Subcutaneous adipose tissue (tissue), 4 donors: ENCODE data around the gene NOL6. TPM values are rescaled to one million over a fixed set of nuclear protein-coding genes. Genes with fewer than 3 reads are reported as not detected.

Source experiments
- total RNA-seq, 4 donors: library from RNA; depleted of rRNA; stranded (reverse); fragments of >200 nt; gene quantifications; one replicate each; pipeline ENCODE4 v1.1.0, GENCODE V29; 2016
- TF ChIP-seq, protein P1 (sequence below): fragments of 450-650 bp; IDR thresholded peaks from one replicate; pipeline ENCODE4 v1.5.1; 2016; ENCODE audit warnings: low read depth, mild to moderate bottlenecking, control low read depth, antibody characterized with exemption, moderate library complexity

NOL6 gene, protein sequence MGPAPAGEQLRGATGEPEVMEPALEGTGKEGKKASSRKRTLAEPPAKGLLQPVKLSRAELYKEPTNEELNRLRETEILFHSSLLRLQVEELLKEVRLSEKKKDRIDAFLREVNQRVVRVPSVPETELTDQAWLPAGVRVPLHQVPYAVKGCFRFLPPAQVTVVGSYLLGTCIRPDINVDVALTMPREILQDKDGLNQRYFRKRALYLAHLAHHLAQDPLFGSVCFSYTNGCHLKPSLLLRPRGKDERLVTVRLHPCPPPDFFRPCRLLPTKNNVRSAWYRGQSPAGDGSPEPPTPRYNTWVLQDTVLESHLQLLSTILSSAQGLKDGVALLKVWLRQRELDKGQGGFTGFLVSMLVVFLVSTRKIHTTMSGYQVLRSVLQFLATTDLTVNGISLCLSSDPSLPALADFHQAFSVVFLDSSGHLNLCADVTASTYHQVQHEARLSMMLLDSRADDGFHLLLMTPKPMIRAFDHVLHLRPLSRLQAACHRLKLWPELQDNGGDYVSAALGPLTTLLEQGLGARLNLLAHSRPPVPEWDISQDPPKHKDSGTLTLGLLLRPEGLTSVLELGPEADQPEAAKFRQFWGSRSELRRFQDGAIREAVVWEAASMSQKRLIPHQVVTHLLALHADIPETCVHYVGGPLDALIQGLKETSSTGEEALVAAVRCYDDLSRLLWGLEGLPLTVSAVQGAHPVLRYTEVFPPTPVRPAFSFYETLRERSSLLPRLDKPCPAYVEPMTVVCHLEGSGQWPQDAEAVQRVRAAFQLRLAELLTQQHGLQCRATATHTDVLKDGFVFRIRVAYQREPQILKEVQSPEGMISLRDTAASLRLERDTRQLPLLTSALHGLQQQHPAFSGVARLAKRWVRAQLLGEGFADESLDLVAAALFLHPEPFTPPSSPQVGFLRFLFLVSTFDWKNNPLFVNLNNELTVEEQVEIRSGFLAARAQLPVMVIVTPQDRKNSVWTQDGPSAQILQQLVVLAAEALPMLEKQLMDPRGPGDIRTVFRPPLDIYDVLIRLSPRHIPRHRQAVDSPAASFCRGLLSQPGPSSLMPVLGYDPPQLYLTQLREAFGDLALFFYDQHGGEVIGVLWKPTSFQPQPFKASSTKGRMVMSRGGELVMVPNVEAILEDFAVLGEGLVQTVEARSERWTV
- 10 to 100 TPM; 11.0 to 18.1 (median 14.9) TPM for total RNA-seq

DNA sequence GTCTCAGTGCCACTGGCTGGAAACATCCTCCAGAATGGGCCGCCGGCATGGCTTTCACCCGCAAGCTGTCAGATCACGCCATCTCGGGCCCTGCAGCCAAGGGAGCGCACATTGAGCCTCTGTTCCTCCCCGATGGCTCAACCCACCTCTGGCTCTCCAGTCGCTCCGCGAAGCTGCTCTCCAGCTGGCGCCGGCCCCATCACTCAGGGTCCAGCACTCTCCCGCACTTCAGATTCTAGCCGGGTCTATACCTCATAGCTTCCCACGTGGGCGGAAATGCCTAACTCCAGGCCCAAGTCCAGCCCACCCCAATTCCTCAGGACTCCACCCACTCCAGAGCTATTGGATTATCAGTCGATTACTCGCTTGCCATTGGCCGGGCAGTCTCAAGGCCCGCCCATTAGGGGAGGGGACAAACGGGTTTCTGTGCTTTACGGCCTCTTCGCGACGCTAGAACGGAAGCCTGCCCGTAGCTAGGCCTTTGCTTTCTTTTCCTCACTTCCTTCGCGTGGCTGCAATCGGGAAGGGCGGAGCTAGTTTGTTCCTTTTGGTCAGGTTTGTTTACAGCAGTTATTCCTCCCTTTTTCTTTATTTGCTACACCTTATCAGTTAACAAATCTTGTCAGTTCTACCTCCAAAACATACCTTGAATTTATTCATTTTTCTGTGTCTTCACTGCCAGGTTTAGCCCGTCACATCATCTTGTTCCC, at the start of gene NOL6:
NOL6 (minus strand) TSS at position 282 of the 710 bp plus-strand sequence; CDS start at position 200, 82 bp downstream.
- TF ChIP-seq, protein P1, sequence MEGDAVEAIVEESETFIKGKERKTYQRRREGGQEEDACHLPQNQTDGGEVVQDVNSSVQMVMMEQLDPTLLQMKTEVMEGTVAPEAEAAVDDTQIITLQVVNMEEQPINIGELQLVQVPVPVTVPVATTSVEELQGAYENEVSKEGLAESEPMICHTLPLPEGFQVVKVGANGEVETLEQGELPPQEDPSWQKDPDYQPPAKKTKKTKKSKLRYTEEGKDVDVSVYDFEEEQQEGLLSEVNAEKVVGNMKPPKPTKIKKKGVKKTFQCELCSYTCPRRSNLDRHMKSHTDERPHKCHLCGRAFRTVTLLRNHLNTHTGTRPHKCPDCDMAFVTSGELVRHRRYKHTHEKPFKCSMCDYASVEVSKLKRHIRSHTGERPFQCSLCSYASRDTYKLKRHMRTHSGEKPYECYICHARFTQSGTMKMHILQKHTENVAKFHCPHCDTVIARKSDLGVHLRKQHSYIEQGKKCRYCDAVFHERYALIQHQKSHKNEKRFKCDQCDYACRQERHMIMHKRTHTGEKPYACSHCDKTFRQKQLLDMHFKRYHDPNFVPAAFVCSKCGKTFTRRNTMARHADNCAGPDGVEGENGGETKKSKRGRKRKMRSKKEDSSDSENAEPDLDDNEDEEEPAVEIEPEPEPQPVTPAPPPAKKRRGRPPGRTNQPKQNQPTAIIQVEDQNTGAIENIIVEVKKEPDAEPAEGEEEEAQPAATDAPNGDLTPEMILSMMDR = no peak

DNA sequence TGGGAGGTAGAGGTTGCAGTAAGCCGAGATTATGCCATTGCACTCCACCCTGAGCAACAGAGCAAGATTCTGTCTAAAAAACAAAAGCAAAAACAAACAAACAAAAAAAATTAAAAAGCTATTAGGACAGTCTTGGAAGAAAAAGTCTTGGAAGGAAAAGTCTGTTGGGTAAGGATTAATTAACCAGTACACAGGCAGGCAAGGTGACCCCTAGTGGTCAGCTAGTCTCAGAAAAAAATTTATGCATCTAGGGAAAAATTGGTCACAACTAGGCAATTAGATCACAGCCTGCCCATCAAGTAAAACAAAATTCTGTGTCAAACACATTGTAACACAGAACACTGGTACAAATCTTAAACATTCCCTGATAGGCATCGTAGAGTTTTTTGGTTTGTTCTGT, 43.6 kb upstream of the NOL6 start:
- TF ChIP-seq, protein P1 = no peak

DNA sequence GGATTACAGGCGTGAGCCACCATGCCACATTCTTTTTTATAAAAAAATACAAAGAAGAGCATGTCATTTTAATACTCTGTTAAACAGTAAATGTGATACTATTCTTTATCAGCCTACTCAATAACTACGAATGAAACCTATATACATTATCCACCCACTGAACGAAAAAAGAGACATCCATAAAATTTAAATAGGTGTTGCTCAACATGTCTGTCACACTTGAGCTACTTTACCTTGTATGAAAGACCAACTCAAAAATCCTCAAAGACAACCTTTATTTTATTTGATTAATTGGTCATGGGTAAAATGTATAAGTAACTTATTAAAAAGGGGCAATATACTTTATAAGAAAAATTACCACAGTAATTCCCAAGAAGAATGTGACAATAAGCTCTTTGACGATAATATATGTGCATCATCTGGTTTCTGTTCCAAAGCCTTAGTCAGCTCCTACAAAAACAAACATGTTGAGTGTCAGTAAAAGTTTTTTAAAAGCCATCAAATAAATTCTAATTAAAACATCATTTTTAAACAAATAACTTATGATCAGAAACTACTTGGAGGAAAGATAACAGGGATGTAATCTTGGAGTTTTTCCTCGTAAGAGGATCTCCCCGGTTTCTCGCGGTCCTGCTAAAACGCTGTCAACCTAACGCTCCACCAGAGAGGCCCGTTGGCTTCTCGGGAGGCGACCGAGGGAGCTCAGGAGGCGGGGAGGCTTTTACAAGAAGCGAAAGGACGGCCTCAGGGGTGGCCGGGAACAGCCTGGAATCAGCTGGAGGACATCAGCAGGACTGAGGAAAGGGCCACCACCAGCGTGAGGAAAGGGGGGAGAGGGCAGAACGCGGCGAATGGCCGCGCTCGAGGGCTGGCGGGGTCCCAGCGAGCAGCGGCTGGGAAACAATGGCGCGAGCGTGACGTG, 36.8 kb upstream of the NOL6 start:
- TF ChIP-seq, protein P1 = no peak

DNA sequence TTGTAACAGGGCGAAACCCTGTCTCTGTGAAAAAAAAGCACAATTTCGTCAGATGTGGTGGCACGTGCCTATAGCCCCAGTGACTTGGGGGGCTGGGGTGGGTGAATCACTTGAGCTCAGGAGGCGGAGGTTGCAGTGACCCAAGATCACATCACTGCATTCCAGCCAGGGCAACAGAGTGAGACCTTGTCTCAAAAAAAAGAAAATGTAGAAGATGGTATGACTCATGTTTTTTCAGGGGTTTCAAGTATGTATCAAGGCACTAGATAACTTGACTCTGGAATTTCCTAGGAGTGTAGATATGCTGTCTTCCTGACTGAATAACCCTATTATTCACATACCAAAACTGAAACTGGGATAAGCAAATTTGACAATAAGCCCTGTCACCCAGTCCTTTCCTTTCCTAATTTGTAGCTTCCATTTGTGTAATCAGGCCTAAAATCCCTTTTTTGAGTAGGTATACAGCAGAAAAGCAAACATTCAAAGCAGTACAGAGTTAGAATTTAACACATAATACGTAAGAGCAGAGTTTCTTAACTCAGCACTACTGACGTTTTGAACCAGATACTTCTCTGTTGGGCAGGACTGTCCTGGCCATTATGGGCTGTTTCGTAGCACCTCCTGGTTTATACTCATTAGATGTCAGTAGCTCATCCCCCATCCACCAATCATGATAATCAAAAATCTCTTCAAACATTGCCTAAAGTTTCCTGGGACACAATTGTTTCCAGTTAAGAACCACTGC, 33.1 kb upstream of the NOL6 start:
- TF ChIP-seq, protein P1 = no peak

DNA sequence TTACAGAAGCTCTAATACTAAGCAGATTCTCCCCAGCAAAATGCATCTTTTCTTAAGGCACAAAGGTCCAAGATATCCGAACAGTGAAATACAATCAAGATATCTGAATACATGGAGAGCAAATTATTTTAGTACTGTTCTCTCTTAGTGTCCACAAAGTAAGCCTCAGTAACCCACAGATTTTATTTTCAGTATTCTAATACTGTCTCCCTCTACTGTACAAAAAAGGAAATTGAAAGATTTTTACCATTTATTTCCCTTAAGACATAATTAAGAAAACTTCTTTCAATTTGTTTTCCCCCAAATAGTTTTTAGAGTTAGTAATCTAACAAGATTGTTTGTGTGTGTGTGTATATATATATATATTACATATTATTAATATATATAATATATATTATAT, 24.7 kb upstream of the NOL6 start:
- TF ChIP-seq, protein P1 = no peak

DNA sequence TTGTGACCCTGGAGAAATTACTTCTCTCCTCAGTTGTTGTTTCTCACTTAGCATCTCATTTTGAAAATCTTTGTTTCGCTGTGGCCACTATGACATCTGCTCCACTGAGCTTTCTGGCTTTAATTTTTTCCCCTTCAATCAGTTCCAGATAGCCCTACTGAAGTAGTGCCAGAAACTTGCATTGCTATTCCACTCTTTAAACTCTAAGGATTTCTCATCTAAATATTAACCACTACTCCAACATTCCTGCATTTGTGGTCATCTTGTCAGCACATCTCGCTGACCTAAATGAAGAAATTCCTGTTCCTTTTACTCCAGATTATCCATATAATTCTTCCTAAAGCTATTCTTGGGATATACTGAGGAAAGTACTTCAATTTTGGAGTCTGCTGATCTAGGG, 15.3 kb upstream of the NOL6 start:
- TF ChIP-seq, protein P1 = no peak
